Measurements from ENCODE around the gene CYP2F1.
"Not testable (repeated sequence)": the region's sequence is repeated elsewhere in the genome, so short reads cannot be mapped to it uniquely, and the experiment has no call there.

The CYP2F1 gene, protein sequence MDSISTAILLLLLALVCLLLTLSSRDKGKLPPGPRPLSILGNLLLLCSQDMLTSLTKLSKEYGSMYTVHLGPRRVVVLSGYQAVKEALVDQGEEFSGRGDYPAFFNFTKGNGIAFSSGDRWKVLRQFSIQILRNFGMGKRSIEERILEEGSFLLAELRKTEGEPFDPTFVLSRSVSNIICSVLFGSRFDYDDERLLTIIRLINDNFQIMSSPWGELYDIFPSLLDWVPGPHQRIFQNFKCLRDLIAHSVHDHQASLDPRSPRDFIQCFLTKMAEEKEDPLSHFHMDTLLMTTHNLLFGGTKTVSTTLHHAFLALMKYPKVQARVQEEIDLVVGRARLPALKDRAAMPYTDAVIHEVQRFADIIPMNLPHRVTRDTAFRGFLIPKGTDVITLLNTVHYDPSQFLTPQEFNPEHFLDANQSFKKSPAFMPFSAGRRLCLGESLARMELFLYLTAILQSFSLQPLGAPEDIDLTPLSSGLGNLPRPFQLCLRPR

DNA sequence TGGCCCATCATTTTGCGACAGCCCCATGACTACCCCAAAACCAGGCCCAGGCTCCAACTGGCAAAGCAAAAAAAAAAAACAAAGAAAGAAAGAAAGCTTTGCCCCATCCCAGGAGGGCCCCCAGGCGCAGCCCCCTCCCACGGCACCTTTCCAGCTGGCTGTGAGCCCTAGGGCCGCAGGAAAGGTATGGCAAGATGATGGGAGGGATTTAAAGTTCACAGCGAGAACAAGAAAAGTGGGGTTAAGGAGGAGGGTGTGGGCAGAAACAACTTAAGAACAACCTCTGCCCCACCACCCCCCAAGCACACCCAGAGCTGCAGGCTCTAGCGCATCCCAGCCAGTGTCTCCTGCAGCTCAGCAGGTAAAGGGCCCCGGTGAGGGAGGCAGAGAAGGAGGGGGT lies at the start of gene CYP2F1:
Gene CYP2F1, plus strand, starts transcription at position 301 of the 400 bp plus-strand sequence. CDS start 1,757 bp downstream, outside the sequence.
- no peak for DNase-seq

DNA sequence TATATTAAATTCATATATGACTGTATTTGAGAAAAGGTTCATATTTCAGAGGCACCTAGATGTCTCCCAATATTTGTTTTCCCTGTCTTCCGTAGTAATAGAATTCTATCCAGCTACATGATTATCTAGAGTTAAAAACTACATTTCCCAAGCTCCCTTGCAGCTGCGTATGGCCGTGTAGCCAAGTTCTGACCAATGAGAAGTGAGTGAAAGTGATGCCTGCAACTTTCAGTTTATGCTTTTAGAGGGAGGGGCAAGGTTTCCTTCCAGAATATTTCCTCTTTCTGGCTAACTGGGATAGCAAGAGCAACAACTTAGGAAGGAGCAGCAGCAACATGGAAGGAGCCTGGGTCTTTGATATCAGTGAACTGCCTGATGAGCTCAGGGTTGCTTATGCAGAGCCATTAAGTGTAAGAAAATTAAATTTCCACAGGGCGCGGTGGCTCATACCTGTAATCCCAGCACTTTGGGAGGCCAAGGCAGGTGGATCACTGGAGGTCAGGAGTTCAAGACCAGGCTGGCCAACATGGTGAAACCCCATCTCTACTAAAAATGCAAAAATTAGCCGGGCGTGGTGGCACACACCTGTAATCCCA lies 49.2 kb upstream of the CYP2F1 start:
- no peak for DNase-seq

DNA sequence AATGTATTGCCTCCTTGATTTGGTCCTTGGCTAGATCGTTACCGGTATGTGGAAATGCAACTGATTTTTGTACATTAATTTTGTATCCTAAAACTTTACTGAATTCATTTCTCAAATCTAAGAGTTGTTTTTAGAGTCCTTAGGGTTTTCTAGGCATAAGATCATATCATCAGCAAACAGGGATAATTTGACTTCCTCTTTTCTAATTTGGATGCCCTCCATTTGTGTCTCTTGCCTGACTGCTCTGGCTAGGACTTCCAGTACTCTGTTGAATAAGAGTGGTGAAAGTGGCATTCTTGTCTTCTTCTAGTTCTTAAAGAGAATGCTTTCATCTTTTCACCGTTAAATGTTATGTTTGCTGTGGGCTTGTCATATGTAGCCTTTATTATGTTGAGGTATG lies 37.9 kb upstream of the CYP2F1 start:
- DNase-seq = no peak

DNA sequence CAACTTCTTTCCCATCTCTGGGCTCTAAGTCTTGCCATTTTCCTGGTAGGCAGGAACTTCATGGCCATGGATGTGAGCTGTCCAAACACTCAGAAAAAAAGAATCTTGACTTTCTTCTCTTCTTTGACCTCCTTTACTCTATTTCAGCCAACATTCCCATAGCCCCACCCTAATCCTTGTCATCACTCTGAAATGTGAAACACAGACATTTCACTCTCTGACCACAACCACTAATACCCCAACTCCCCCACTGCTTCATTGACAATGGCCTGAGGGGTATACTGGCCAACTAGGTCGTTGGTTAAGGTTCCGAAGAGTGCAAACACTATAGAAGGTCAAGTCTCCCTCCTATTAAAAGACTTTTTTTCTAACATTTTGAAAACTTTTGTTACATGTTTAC lies 30.7 kb upstream of the CYP2F1 start:
- no peak for DNase-seq

DNA sequence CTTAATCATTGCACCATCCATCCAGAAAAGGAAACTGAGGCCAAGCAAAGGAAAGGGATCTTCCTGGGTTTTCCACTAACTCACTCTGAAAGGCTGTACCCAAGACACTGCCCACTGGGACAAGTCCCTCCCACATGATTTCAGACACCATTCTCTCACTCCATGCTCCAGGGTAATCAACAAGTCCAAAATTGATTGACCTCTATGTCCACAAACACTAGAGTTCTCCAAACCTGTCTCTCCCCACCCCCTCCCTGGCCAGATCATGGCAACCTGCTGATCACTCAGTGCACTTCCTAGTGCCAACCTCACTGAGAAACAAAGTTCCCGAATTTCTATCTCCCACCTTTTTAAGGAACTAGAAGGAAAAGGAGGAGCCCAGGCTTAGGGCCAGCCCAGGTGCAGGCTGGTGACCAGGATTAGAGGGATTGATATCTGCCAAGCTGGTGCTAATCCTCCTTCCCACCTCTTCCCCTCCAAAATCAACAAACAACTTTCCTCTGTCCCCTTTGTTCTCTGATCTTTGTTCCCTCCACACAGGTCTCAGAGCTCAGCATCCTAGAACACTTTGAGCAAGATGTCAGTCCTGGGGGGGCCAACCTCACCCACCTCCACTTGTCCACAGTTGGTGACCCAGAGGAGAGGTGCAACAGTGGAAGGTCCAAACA lies 28.4 kb upstream of the CYP2F1 start:
- no peak for DNase-seq

DNA sequence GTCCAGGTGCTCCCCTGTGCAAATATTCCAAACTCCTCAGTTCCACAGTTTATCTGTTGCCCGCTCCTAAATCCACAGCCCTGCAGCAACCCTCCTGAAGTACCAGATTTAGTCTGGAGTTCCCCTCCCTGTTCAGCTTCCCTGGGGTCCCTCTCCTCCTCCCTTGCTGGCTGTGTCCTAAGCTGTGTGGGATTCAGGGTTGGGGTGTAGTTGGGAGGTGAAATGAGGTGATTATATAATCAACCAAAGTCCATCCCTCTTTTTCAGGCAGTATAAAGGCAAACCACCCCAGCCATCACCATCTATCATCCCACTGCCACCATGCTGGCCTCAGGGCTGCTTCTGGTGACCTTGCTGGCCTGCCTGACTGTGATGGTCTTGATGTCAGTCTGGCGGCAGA lies 26.1 kb upstream of the CYP2F1 start, which contains the start of gene CYP2A13:
Gene CYP2A13, plus strand, starts transcription at position 301 of the 400 bp plus-strand sequence. Its CDS starts 21 bp downstream, at position 322.
- no peak for DNase-seq

DNA sequence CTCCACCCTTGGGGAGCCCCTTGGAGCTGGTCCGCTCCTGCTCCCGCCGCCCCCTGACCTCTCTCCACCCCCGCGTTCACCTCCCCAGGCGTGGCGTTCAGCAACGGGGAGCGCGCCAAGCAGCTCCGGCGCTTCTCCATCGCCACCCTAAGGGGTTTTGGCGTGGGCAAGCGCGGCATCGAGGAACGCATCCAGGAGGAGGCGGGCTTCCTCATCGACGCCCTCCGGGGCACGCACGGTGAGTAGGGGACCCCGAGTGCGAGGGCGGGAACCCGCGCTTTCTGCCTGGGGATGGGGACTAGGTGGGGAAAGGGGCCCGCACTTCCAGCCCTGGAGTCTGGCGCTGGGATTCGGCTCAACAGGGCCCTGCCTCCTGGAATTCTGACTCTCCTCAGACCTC lies 24.3 kb upstream of the CYP2F1 start:
- DNase-seq = no peak

DNA sequence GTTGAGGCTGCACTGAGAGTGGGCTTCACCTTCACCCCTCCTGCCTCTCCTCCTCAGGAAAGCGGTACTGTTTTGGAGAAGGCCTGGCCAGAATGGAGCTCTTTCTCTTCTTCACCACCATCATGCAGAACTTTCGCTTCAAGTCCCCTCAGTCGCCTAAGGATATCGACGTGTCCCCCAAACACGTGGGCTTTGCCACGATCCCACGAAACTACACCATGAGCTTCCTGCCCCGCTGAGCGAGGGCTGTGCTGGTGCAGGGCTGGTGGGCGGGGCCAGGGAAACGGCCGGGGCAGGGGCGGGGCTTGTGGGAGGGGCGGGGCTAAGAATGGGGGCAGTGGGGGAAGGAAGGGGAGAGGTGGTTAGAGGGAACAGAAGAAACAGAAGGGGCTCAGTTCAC lies 18.5 kb upstream of the CYP2F1 start:
- DNase-seq = no peak

DNA sequence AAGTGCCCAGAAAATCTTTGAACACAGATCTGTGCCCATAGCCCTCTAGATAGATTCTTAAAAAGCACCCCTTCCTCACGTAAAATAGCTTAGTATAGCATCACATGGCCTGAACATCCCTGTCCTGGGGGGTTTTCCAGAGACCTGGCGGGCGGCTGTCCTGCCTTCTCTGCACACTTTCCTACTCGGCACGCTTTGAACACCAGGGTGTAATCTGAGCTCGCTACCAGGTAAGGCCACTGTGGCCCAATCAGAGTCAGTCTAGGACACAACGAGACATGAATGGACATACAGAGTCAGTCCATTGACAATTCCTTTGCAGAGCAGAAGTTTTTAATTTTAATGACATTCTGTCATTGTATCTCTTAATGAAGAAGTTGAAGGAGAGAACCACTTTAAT lies 17.9 kb upstream of the CYP2F1 start:
- DNase-seq = no peak

DNA sequence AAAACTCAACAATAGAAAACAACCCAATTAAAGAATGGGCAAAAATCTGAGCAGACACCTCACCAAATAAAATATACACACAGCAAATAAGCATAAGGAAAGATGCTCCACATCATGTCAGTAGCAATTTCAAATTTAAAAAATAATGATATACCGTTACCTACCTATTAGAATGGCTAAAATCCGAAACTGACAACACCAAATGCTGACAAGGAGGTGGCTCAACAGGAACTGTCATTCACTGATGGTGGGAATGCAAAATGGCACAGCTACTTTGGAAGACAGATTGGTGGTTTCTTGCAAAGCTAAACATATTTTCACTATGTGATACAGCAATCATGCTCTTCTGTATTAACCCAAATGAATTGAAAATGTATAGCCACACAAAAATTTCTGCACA lies 16.9 kb upstream of the CYP2F1 start:
- DNase-seq = no peak

DNA sequence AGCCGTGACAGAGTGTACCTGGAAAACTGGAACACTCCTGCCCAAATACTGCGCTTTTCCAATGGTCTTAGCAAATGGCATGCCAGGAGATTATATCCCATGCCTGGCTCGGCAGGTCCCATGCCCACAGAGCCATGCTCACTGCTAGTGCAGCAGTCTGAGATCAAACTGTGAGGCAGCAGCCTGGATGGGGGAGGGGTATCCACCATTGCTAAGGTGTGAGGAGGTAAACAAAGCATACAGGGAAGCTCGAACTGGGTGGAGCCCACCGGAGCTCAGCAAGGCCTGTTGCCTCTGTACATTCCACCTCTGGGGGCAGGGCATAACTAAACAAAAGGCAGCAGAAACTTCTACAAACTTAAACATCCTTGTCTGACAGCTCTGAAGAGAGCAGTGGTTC lies 15.5 kb upstream of the CYP2F1 start:
- no peak for DNase-seq

DNA sequence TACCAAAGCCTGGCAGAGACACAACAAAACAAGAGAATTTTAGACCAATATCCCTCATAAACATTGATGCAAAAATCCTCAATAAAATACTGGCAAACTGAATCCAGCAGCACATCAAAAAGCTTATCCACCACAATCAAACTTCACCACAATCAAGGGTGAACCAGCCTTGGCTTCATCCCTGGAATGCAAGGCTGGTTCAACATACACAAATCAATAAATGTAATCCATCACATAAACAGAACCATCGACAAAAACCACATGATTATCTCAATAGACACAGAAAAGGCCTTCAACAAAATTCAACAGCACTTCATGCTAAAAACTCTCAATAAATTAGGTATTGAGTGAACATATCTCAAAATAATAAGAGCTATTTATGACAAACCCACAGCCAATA lies 12.0 kb upstream of the CYP2F1 start:
- DNase-seq = not testable (repeated sequence)

DNA sequence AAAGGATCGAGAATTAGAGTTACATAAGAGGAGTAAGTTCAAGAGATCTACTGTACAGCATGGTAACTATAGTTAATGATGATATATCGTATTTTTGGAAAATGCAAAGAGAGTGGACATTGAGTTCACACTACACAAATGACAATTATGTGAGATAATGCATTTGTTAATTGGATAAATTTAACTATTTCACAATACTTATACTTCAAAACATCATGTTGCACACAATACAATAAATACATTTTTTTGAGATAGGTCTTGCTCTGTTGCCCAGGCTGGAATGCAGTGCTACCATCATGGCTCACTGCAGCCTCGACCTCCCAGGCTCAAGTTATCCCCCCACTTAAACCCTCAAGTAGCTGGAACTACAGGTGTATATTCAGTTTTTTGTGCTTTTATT lies 8.1 kb upstream of the CYP2F1 start:
- DNase-seq = no peak

DNA sequence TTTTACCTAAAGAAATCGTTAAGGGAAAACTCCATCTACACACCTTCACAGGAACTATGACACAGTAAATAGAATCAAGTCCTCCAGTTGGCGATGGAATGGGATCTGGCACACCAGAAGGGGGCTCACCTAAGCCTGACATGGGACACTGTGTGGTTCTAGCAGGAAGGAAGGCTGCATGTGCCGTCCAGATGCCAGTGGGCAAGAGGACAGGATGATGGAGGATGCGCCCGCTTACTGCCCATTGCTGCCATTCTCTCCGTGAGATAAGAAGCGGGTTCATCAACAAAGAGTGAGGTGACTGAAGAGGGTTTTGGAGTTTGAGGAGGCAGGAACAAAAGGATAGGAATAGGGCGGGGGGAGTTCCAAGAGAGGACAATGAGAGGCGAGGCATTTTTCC lies 2.9 kb upstream of the CYP2F1 start:
- no peak for DNase-seq

DNA sequence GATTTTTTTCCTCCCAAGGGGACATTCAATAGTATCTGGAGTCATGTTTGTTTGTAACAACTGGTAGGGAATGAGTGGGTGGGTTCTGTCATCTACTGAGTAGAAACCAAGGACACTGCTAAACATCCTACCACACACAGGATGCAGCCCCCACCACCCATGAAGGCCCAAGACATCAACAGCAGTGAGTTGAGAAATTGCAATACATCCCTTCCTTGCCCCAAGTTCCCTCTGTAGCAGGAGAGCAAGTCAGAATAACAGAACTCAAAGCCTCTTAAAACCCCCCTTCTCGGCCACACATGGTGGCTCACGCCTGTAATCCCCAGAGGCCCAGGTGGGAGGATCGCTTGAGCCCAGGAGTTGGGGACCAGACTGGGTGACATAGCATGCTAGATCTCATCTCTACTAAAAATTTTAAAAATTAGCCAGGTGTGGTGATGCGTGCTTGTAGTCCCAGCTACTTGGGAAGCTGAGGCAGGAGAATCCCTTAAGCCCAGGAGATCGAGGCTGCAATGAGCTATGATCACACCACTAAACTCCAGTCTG lies 2.4 kb upstream of the CYP2F1 start:
- no peak for DNase-seq

DNA sequence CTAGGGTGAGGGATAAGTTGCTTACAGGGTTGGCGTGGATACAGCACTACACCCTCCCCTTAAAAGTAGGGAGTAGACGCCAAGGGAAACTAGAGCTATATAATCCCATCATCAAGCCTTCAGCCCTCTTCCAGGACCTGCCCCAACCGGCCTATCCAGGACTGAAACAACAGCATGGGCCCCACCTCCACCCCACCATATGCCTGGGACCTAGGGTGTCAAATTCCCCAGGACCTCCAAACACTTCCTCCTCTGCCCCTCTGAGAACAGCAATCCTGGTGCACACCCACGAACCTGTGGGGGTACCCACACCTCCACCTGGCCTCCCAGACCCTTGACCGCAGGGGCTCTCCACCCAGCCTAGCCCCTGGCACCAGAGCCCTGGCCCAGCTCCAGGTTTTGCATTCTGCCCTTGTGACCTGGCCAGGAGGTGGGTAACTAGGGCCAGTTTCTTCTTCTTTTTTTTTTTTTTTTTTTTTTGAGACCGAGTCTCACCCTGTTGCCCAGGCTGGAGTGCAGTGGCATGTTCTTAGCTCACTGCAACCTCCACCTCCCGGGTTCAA lies 1.4 kb upstream of the CYP2F1 start:
- no peak for DNase-seq

DNA sequence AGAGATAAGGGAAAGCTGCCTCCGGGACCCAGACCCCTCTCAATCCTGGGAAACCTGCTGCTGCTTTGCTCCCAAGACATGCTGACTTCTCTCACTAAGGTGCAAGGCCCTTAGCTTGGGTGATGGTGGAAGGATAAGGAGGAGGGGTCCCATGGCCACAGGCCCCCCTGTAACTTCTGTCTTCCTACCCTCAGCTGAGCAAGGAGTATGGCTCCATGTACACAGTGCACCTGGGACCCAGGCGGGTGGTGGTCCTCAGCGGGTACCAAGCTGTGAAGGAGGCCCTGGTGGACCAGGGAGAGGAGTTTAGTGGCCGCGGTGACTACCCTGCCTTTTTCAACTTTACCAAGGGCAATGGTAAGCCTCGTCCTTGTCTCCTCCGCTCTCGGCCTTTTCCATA lies 2.0 kb downstream of the CYP2F1 start:
- DNase-seq = no peak

DNA sequence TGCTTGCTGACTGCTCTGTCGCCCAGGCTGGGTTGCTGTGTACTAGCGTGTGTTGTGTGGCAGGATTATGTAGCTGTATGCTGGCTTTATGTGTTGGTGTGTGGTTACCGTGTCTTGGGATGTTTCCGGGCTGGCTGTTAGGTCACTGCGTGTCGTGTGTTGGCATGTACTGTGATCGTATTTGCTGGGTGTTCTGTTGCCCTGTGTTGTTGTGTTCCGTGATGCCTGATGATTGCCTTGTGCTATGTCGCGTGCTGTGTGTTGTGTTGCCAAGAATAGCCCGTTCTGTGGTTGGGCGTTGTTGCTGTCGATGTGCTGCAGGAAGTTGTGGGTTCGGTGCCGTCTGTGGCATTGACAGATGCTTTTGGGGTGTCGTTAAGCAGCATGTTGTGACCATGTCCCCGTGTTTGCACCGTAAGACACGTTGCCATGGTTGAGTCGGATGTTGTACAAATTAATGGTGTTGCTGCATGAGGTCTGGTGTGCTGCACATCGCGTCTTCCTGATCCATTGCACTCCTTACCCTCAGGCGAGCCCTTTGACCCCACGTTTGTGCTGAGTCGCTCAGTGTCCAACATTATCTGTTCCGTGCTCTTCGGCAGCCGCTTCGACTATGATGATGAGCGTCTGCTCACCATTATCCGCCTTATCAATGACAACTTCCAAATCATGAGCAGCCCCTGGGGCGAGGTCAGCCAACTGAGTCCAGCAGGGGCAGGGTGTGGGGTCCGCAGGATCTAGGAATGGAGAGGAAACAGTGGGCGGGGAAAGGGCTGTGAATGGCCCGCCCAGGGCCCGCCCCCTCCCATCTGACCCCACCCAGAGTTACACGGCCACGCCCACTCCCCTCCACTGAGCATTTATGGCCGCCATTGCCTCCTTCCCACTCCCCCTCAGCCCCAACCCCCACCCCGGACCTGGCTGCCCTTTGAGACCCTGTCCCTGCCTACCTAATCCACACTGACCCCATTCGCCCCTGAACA lies 7.0 kb downstream of the CYP2F1 start:
- not testable (repeated sequence) for DNase-seq

DNA sequence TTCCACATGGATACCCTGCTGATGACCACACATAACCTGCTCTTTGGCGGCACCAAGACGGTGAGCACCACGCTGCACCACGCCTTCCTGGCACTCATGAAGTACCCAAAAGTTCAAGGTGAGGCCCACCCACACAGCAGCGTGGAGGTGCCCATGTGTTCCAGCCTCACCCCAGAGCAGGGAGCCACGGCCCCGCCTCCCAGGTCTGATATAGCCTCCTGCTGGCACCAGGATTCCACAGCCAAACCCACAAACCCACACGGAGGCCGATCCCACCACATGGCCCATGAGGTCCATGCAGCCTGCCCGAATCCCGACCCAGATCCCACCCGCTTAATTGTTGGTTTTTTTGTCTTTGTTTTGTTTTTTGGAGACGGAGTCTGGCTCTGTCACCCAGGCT lies 8.6 kb downstream of the CYP2F1 start:
- DNase-seq = not testable (repeated sequence)

DNA sequence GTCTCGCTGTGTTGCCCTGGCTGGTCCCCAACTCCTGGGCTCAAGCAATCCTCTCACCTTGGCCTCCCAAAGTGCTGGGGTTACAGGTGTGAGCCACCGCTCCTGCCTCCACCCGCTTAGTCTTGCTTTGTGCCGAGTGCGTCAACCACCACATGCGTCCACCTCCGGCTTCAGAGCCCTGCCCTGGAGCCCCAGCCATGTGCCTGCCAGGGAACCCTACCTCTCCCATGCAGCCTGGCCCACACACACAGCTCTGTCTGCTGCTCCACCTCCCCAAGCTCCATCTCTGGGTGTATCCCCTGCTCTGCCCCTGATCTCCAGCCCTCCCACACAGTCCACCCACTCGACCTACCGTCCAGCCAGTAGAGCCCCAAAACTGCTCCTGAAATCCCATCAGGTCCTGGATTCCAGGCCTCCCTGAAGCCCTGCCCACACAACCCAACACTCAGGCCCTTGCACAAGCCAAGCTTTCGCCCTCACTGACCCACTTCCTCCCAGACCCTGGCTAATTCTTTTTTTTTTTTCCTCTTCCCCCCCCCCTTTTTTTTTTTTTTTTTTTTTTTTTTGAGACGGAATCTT lies 9.6 kb downstream of the CYP2F1 start:
- no peak for DNase-seq

DNA sequence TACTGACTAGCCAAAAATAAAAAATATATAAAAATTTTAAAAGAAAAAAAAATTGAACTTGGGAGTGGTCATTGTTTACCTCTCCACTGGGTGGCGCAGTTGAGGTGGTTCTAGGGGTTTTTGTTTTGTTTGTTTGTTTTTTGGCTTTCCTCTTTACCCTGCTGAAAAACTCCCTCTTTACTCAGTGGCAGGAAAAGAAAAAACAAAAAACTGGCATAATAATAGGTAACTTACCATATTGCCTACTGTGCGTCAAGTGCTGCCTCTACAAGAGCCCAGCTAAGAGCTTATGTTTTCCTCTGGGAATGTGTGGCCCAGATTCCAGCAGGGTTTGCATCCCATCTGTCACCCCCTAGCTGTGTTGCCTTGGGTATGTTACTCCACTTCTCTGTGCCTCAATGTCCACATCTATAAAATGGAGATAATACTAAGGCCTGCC lies 12.6 kb downstream of the CYP2F1 start:
- DNase-seq = not testable (repeated sequence)

All from NCI-H510A (cell line).